ENCODE data around the gene ANTXR2. TPM values are rescaled to one million over a fixed set of nuclear protein-coding genes. Genes with fewer than 3 reads are reported as not detected.

ANTXR2 gene
- polyA plus RNA-seq, 3 donors from 2014 or later = 8.1 to 13.8 (median 10.0) TPM

DNA sequence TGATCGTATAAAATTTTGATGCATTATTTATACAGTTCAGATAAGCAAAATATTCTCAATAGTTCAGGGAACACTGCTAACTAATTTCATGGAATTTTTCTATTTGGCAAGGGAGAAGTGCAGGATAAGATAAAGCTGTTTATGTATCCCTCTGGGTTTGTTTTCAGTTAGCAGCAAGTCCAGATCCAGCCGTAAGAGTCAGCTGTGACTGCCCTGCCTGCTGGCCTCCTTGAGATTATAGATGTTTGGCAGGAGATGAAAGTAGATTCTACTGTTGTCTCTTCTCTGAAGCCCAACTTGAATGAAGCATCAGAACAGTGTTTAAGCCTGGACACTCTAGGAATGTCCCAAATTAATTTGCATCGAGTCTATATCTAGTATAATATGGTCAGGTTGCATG, 29.5 kb downstream of the ANTXR2 start:
- no peaks in the 10 kb centered on the region for H3K9me3 Mint-ChIP-seq
- H3K4me3 Mint-ChIP-seq = no peak overlapping the region
- no peak for DNase-seq
- H3K27ac Mint-ChIP-seq = no peak overlapping the region
- H3K36me3 Mint-ChIP-seq = peaks cover 4 to 8% (median 6%) of the 10 kb centered on the region in 3 donors
- H3K27me3 Mint-ChIP-seq (ENCODE audit: low read depth in 3 of 3) = no peaks in the 10 kb centered on the region
- H3K4me1 Mint-ChIP-seq = no peaks in the 10 kb centered on the region

GRCh38 chr4:80042821-80043220, 30.2 kb downstream of the ANTXR2 start:
- Mint-ChIP-seq H3K27me3 (ENCODE audit: low read depth in 3 of 3) (no peaks in the 10 kb centered on the region), H3K9me3 (no peaks in the 10 kb centered on the region), H3K4me3 (no peak overlapping the region), H3K36me3 (peaks cover 4 to 8% (median 6%) of the 10 kb centered on the region in 3 donors), H3K27ac (no peak overlapping the region), H3K4me1 (no peaks in the 10 kb centered on the region)
- DNase-seq = no peak

DNA sequence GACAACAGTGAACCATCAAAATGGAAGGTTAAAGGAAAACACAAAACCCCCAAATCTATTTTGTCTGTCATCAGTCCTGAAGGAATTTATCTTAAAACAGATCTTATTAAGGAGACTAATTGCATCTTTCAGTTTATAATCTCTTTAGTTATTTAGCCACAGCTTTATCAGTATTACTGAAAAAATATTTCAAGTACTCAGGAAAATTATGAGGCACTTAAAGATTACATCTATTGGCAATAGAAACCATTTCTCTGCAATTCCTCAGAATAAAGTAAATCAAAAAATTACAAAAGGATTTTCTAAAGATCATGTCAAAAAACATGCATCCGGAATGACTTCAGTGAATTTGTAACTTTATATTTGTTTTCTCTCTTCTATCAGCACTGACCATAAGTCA, 35.2 kb downstream of the ANTXR2 start:
- Mint-ChIP-seq H3K4me3 (no peak overlapping the region), H3K9me3 (no peaks in the 10 kb centered on the region), H3K4me1 (peaks cover 20 to 38% of the 10 kb centered on the region in 2 donors)

DNA sequence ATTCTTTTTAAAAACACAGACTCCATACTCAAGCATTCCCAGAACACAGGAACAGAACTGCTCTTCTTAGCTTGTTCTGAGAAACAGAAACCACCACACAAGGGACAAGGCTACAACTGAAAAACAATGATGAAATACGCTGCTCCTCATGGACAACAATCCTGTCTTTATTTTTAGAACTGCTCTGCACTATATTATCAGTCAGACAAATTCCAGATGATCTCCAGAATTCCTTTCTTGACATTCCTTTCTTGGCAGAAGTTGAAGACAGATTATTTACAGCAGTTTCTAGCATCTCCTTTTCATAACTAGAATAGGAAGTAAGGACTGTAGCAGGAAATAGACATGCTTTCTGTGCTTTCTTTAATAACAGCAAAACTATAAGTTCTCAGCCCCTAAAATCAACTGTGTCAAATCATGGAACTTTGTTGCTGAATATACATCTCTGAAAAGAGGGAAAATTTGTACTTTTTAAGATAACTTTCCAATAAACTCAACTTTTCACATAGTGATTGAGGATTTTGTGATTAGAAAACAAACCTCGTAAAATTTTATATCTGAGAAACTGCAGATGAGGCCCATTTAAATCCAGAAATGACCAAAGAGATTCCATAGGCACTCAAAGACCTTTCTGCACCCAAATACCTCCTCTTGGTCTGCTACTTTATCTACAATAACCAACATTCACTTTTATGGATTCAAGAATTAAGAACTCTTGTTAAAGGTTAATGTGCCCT, 35.9 kb downstream of the ANTXR2 start:
- H3K9me3 Mint-ChIP-seq = no peaks in the 10 kb centered on the region
- peak overlapping the region in 5 of 6 donors; percentile 76 to 90 (median 82) for H3K27ac Mint-ChIP-seq
- H3K4me3 Mint-ChIP-seq = peak overlapping the region in 4 of 5 donors; percentile 13 to 72 (median 50)
- no peak for DNase-seq
- peaks cover 0 to 7% (median 4%) of the 10 kb centered on the region in 3 donors for H3K36me3 Mint-ChIP-seq
- peaks cover 20 to 38% of the 10 kb centered on the region in 2 donors for H3K4me1 Mint-ChIP-seq
- H3K27me3 Mint-ChIP-seq (ENCODE audit: low read depth in 3 of 3) = peaks cover 0 to 2% (median 0%) of the 10 kb centered on the region in 3 donors

More for the DNA sequence above, 35.2 kb downstream of the ANTXR2 start:
- peaks cover 0 to 2% (median 0%) of the 10 kb centered on the region in 3 donors for H3K27me3 Mint-ChIP-seq (ENCODE audit: low read depth in 3 of 3)
- DNase-seq = no peak
- peak overlapping the region in 1 of 6 donors; percentile 85 for H3K27ac Mint-ChIP-seq
- peaks cover 0 to 5% (median 4%) of the 10 kb centered on the region in 3 donors for H3K36me3 Mint-ChIP-seq

DNA sequence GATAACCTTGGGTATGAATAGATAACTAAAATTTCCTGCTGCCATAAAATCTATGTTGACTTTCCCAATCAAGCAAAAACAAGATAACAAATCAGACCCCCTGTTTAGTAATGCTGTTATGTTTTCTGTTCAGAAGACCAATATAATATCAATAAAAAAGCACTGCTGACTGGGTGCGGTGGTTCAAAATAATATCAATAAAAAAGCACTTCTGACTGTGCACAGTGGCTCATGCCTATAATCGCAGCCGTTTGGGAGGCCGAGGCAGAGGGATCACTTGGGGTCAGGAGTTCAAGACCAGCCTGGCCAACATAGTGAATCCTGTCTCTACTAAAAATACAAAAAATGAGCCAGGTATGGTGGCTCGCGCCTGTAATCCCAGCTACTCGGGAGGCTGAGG, 36.7 kb downstream of the ANTXR2 start:
- H3K36me3 Mint-ChIP-seq = peaks cover 0 to 4% (median 0%) of the 10 kb centered on the region in 3 donors
- no peaks in the 10 kb centered on the region for H3K9me3 Mint-ChIP-seq
- DNase-seq = no peak
- H3K4me1 Mint-ChIP-seq = peaks cover 20 to 38% of the 10 kb centered on the region in 2 donors
- peak overlapping the region in 4 of 6 donors; percentile 16 to 62 (median 34) for H3K27ac Mint-ChIP-seq
- peaks cover 0 to 2% (median 0%) of the 10 kb centered on the region in 3 donors for H3K27me3 Mint-ChIP-seq (ENCODE audit: low read depth in 3 of 3)
- no peak overlapping the region for H3K4me3 Mint-ChIP-seq

GRCh38 chr4:80035336-80035735, 37.7 kb downstream of the ANTXR2 start:
- Mint-ChIP-seq H3K27ac (peak overlapping the region in 5 of 6 donors; percentile 33 to 83 (median 69)), H3K9me3 (no peaks in the 10 kb centered on the region), H3K36me3 (peaks cover 0 to 4% (median 4%) of the 10 kb centered on the region in 3 donors), H3K27me3 (ENCODE audit: low read depth in 3 of 3) (peaks cover 0 to 2% (median 0%) of the 10 kb centered on the region in 3 donors), H3K4me1 (peaks cover 20 to 38% of the 10 kb centered on the region in 2 donors), H3K4me3 (peak overlapping the region in 4 of 5 donors; percentile 9 to 71 (median 44))
- peak; percentile 30 to 40 (median 32) for DNase-seq

DNA sequence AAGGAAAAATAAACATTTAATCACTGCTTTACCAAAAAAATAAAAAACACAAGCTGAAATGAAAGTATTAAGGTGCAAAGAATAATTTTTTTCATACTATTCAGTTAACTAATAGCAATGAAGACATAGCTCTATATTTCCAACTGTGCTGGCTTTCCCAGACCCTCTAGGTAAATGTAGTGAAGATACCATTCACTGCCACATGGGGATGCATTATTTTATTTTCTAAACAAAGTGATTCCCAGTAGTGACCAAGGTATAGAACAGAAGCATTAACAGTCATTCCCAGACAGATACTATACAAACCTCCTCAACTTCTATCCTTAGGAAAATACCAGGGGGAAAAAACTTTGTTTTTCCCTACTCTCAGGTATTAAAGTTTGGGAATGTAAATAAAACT, 39.4 kb downstream of the ANTXR2 start:
- DNase-seq = no peak
- H3K27me3 Mint-ChIP-seq (ENCODE audit: low read depth in 3 of 3) = peaks cover 0 to 2% (median 0%) of the 10 kb centered on the region in 3 donors
- peaks cover 0 to 4% (median 4%) of the 10 kb centered on the region in 3 donors for H3K36me3 Mint-ChIP-seq
- H3K4me3 Mint-ChIP-seq = no peak overlapping the region
- no peaks in the 10 kb centered on the region for H3K9me3 Mint-ChIP-seq
- peaks cover 20 to 38% of the 10 kb centered on the region in 2 donors for H3K4me1 Mint-ChIP-seq
- no peak overlapping the region for H3K27ac Mint-ChIP-seq

DNA sequence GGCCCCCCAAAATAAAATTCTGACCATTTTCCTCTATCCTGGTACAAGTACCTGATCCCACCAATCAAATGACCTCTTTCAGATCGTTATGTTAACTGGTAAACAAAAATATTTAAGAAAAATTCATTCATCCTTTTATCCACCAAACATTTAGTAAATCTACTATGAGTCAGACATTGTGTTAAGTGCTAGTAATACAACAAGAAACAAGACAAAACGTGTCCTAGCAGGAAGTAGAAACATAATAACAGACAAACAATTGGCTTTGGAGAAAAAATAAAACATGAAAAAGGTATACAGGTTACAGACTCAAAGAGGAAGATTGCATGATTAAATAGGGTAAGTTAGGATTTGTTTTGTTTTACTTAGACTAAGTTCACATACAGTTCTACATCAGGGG, 43.7 kb downstream of the ANTXR2 start:
- H3K4me1 Mint-ChIP-seq = peaks cover 2 to 8% of the 10 kb centered on the region in 2 donors
- no peak overlapping the region for H3K27ac Mint-ChIP-seq
- DNase-seq = no peak
- H3K27me3 Mint-ChIP-seq (ENCODE audit: low read depth in 3 of 3) = no peaks in the 10 kb centered on the region
- H3K36me3 Mint-ChIP-seq = peaks cover 0 to 9% (median 4%) of the 10 kb centered on the region in 3 donors
- H3K9me3 Mint-ChIP-seq = no peaks in the 10 kb centered on the region
- H3K4me3 Mint-ChIP-seq = no peak overlapping the region

DNA sequence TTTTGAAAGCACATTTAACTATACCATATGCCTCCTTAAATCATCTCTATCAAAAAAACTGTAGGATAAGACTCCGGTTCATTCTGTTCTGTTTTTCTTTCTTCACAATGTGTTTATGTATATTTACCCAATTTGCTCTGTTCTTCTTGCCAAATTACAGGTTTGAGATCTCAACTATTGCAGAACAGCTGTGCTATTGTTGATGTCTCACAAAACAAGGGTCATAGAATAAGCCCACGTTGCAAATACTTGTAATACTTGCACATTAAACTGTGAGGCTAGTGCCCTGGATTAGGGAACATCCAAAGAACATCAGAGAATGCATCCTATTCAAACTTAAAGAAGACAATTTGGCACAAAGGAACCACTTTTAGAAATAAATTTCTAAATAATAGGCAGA, 45.4 kb downstream of the ANTXR2 start:
- H3K9me3 Mint-ChIP-seq = peaks cover 0 to 2% (median 0%) of the 10 kb centered on the region in 6 donors
- H3K36me3 Mint-ChIP-seq = peaks cover 4 to 20% (median 11%) of the 10 kb centered on the region in 3 donors
- H3K27me3 Mint-ChIP-seq (ENCODE audit: low read depth in 3 of 3) = no peaks in the 10 kb centered on the region
- H3K27ac Mint-ChIP-seq = no peak overlapping the region
- no peaks in the 10 kb centered on the region for H3K4me1 Mint-ChIP-seq
- no peak for DNase-seq
- H3K4me3 Mint-ChIP-seq = no peak overlapping the region

- no peak for DNase-seq
- Mint-ChIP-seq H3K27ac (no peak overlapping the region), H3K27me3 (ENCODE audit: low read depth in 3 of 3) (no peaks in the 10 kb centered on the region), H3K9me3 (peaks cover 0 to 2% (median 0%) of the 10 kb centered on the region in 6 donors), H3K4me3 (no peak overlapping the region), H3K36me3 (peaks cover 4 to 28% (median 11%) of the 10 kb centered on the region in 3 donors), H3K4me1 (no peaks in the 10 kb centered on the region)
Measured at GRCh38 chr4:80026100-80026499, 46.9 kb downstream of the ANTXR2 start.

DNA sequence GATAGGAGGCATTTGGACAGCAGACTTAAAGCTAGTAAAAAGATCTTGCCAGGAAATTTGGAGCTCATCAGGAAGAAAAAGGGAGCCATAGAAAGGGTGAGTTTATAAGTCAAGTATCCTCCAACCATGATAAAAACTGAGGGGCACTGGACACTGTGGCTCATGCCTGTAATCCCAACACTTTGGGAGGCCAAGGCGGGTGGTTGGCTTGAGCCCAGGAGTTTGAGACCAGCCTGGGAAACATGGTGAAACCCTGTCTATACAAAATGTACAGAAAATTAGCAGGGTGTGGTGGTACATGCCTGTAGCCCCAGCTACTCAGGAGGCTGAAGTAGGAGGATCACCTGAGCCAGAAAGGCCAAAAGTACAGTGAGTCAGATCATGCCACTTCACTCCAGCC, 48.7 kb downstream of the ANTXR2 start:
- H3K36me3 Mint-ChIP-seq = peaks cover 4 to 24% (median 11%) of the 10 kb centered on the region in 3 donors
- no peak overlapping the region for H3K4me3 Mint-ChIP-seq
- peaks cover 0 to 2% (median 0%) of the 10 kb centered on the region in 6 donors for H3K9me3 Mint-ChIP-seq
- no peak for DNase-seq
- H3K4me1 Mint-ChIP-seq = no peaks in the 10 kb centered on the region
- no peaks in the 10 kb centered on the region for H3K27me3 Mint-ChIP-seq (ENCODE audit: low read depth in 3 of 3)
- H3K27ac Mint-ChIP-seq = no peak overlapping the region

- Mint-ChIP-seq H3K9me3 (peaks cover 0 to 2% (median 0%) of the 10 kb centered on the region in 6 donors), H3K27me3 (ENCODE audit: low read depth in 3 of 3) (no peaks in the 10 kb centered on the region), H3K36me3 (peaks cover 4 to 24% (median 11%) of the 10 kb centered on the region in 3 donors), H3K4me3 (no peak overlapping the region), H3K27ac (peak overlapping the region in 1 of 6 donors; percentile 9), H3K4me1 (no peaks in the 10 kb centered on the region)
- DNase-seq = no peak
Measured at GRCh38 chr4:80022282-80022681, 50.7 kb downstream of the ANTXR2 start.

- H3K9me3 Mint-ChIP-seq = no peaks in the 10 kb centered on the region
- H3K27ac Mint-ChIP-seq = peak overlapping the region in 1 of 6 donors; percentile 15
Measured at GRCh38 chr4:80017125-80017854, 55.7 kb downstream of the ANTXR2 start.

GRCh38 chr4:80016506-80016905, 56.5 kb downstream of the ANTXR2 start:
- Mint-ChIP-seq H3K4me3 (no peak overlapping the region), H3K27me3 (ENCODE audit: low read depth in 3 of 3) (no peaks in the 10 kb centered on the region), H3K27ac (no peak overlapping the region), H3K4me1 (peaks cover 0 to 3% of the 10 kb centered on the region in 2 donors), H3K36me3 (peaks cover 0 to 4% (median 0%) of the 10 kb centered on the region in 3 donors), H3K9me3 (no peaks in the 10 kb centered on the region)
- DNase-seq = no peak

More at GRCh38 chr4:80017125-80017854, 55.7 kb downstream of the ANTXR2 start:
- no peaks in the 10 kb centered on the region for H3K27me3 Mint-ChIP-seq (ENCODE audit: low read depth in 3 of 3)
- H3K4me1 Mint-ChIP-seq = no peaks in the 10 kb centered on the region
- no peak for DNase-seq
- peaks cover 0 to 8% (median 0%) of the 10 kb centered on the region in 3 donors for H3K36me3 Mint-ChIP-seq
- no peak overlapping the region for H3K4me3 Mint-ChIP-seq

Measured in immature natural killer cell (primary cell).